Neural progenitor cell (in vitro differentiated cells): ENCODE data around the gene SULT4A1.

Source experiments
- EZH2 ChIP-seq: fragments of 200-600 bp; sonication (generic); IDR thresholded peaks from 2 replicates; pipeline ENCODE4 v1.6.1; 2017; ENCODE audit warnings: antibody characterized with exemption, mild to moderate bottlenecking, moderate library complexity
- EZH2phosphoT487 ChIP-seq: fragments of 200-600 bp; sonication (generic); IDR thresholded peaks from 2 replicates; pipeline ENCODE4 v1.6.1; 2017; ENCODE audit warnings: antibody characterized with exemption
- TF ChIP-seq, protein P1 (sequence below): fragments of 200-600 bp; sonication (generic); IDR thresholded peaks from 2 replicates; pipeline ENCODE4 v1.5.1; 2017; ENCODE audit warnings: antibody characterized with exemption, mild to moderate bottlenecking

DNA sequence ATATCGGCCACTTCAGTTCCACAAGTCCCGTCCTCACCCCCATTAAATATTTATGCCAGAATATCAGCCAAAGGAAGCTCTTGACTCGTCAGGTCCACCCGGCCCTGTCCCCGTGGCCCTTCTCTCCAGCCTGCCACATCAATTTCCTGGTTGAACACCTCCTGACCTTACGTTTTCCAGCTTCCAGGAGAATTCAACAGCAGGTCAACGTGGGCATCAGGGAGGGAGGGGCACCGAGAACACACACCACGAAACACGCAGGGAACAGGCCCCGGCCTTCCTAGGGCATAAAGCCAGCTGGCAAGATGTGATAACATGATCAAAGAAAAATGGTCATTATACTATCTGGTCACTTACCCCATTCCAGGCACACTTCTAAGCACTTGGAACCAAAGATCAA, 15.3 kb downstream of the SULT4A1 start:
- TF ChIP-seq, protein P1, sequence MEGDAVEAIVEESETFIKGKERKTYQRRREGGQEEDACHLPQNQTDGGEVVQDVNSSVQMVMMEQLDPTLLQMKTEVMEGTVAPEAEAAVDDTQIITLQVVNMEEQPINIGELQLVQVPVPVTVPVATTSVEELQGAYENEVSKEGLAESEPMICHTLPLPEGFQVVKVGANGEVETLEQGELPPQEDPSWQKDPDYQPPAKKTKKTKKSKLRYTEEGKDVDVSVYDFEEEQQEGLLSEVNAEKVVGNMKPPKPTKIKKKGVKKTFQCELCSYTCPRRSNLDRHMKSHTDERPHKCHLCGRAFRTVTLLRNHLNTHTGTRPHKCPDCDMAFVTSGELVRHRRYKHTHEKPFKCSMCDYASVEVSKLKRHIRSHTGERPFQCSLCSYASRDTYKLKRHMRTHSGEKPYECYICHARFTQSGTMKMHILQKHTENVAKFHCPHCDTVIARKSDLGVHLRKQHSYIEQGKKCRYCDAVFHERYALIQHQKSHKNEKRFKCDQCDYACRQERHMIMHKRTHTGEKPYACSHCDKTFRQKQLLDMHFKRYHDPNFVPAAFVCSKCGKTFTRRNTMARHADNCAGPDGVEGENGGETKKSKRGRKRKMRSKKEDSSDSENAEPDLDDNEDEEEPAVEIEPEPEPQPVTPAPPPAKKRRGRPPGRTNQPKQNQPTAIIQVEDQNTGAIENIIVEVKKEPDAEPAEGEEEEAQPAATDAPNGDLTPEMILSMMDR, result no peak
- TF ChIP-seq EZH2, result no peak
- TF ChIP-seq EZH2phosphoT487, result no peak
